ENCODE results near the gene SCYGR3.

The SCYGR3 gene, protein sequence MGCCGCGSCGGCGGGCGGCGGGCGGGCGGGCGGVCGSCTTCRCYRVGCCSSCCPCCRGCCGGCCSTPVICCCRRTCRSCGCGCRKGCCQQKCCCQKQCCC

DNA sequence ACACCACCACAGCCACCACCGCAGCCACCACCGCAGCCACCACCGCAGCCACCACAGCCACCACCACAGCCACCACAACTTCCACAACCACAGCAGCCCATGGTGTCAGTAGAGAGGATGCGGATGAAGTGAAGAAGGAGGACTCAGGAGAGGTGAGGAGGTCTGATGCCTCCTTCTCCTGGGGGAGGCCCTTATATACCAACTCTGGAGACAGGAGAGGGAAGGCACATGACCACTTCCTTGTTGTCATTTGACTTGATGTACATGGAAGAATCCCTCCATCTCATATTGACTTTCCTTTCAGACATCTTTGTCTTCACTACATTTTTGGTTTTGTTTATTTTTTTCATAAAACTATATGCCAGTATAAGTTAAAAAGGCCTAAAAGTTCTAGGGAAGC is at the start of gene SCYGR3:
Gene SCYGR3, minus strand, starts transcription at position 101 of the 400 bp plus-strand sequence. Its CDS starts 0 bp downstream, at position 101.
- DNase-seq = no peak

DNA sequence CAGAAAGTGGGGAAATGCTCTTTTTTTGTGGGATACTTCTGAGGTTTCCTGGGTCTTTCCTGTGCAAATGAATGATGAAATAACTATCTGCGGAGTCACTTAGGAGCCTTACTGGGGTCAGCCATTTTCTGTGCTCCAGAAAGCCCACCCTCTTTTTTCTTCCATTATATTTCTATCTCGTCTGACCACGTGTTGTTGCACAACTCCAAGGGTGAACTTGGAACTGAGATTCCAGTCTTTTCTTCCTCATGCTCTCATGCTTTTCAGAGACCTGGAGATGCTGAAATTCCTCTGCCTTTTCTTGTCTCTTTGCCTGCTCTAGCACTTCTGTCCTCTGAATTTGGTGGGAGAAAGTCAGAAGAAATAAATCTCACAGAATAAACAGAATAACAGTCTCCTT is 47.2 kb upstream of the SCYGR3 start:
- DNase-seq = no peak

DNA sequence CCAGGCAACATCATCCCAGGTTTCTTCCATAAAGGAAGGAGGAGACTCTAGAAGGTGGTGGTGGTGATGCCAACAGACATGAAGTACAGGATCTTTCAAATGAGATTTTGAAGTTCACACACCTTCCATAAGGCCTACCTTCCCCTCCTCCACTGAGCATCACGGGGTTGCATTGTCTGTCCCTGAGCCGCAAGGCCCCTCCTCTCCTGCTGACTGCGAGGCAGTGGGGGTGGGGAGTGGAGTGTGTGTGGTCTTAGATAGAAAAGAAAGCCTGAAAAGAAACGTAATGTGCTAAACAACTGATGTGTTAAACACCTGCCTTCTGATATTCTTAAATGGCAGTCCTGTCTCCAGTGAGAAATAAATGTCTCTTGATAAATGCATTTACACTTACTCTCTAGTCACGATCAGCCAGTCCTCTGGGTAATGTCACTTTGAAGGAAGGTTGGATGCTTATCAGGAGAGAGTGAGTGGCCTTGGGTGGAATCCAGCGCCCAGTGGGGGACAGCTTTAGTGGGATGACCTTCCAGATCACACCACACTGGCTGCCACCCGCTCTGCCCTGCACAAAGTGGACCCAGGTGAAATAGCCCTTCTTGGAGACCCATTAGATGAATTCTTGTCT is 46.5 kb upstream of the SCYGR3 start:
- DNase-seq = no peak

DNA sequence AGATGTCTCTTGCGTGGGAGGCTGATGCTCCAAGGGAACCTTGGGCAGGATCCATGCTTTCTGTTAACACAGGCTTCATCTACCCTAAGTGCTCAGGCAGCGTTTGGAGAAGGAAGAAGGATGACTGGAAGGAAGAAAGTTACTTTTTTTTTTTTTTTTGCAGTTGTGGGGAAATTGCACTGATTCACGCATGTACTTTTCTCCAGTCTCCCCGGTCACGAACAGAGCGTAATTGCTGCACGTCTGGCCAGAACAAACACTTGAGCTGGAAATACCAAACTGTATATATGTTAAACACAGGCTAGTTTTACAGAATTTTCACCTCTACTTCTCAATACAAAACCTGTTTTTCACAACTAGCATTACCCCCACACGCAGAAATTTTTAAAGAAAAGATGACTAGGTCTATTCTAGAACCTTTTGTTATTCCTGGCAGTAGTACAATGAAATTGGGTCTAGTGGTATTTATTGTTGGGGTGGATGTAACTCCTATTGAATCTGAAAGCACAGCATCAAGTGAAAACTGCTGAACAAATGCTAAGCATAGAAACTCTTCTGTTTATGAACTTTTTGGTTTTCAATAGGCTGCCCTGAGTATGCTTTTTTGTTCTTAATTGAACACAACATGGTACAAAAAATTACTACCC is 42.7 kb upstream of the SCYGR3 start:
- no peak for DNase-seq

DNA sequence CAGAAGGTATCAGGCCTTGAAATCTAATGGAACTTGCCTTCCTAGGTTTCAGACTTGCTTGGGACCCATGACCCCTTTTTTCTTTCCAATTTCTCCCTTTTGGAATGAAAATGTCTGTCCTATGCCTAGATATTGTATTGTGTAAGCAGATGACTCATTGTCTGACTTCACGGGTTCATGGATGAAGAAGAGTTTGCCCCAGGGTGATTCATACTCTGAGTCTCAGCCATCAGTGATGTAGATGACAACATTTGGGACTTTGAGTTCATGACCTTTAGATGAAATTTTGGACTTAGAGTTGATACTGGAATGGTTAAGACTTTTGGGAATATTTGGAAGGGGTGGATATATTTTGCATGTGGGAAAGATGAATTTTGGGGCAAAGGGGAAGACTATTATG is 40.8 kb upstream of the SCYGR3 start:
- DNase-seq = peak; percentile 7 to 32

DNA sequence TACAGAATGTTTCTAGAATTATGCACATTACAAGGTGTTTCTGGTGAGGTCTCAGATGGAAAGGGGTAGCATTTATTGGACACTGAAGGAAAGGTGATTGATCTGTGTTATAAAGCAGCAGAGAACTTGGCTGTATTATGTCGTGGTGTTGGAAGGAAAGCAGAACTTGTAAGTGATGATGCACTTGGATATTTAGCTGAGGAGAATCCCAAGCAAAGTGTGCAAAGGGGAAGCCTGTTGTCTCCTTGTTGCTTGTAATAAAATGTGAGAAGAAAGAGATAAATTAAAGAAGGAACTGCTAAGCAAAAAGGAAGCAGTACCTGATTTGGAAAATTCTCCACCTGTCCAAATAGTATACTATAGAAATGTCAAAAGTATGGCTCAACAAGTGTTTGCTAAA is 39.8 kb upstream of the SCYGR3 start:
- DNase-seq = no peak

DNA sequence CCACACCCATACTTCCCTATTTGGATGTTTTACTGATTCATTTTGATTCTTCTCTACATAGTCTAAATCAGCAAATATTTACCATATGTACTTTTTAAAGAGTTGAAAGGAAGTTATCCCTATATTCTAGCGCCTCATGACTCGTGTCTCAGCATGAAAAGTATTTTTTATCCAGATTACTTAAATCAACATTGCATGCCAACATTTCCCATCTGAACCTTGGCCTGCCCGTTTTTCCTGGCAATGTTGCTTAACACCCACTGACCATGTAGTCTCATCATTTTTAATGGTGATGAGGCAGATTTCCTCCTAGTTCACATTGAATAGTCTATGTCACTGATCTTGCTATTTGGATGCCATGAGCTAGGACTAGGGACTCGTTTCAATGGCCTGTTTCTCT is 38.8 kb upstream of the SCYGR3 start:
- no peak for DNase-seq

DNA sequence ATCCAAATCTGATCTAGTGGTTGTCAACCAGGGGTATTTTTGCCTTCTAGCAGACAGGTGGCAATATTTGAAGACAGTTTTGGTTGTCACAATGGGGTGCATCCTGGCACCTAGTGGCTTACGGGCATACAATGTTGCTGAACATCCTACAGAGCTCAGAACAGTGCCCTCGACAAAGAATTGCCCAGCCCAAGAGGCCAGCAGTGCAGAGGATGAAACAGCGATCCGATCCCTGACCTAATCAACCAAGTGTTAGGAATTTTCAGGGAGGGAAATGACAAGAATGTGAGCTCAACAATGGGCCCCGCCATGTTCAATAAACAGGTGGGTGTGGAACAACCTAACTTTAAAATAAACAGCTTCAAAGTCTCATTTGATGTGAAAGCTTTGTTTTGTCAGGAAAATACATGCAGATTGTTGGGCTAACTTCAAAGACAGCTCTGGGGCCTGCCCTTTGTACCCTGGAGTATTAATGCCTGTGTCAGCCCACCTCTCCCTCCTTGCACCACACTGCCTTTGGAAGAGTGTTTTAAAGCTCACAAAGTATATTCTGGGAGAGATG is 29.4 kb upstream of the SCYGR3 start:
- no peak for DNase-seq

DNA sequence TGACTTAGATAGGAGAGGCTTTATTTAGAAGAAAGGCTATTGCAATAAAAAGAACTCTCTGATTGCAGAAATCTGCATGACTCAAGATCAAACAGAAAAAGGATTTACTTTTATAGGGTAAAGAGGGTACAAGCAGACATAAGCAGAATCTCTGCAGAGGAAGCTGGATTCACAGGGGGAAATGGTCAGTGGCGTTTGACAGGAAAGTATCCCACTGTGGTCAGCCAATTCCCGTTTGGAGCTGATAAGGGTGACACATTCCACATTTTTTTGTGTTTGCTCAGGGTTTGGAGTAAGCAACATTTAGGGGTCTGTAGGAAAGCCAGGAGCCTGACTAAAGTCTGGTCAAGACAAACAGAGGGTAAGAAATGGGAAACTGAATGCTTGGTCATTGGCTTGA is 28.0 kb upstream of the SCYGR3 start:
- no peak for DNase-seq

DNA sequence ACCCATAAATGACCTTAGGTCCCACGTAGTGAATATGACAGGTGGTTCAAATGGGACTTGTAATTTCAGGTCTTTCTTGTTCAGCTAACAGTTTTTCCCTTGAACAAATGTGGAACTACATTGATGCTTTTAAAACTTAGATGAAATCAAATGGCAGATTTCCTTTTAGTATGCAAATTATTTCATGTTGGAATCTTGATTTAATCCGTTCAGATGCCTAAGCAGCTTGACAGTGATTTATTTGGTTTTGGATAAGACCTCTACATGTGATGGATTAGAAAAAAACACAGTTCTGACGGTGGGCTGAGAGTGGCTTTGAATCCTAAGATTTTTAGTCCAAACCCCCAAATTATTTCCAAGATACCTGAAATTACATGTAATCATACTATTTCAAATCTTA is 19.6 kb upstream of the SCYGR3 start:
- no peak for DNase-seq

DNA sequence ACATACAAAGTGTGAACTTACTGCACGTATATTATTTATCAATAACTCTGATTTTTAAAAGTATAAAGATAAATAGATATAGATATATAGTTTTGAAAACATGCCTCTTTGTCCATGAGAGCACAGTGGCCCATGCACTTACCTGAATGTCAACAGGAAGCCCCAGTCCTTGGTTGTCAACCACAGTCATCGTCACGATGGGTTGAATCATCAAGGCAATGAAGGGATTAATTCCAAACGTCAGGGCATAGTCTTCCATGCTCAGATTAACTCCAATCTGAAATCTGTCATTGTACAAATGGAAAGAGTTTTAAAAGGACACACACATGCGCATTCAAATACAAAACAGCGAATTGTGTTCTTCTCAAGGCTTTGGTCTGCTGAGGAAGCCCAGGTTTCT is 18.2 kb upstream of the SCYGR3 start:
- no peak for DNase-seq

DNA sequence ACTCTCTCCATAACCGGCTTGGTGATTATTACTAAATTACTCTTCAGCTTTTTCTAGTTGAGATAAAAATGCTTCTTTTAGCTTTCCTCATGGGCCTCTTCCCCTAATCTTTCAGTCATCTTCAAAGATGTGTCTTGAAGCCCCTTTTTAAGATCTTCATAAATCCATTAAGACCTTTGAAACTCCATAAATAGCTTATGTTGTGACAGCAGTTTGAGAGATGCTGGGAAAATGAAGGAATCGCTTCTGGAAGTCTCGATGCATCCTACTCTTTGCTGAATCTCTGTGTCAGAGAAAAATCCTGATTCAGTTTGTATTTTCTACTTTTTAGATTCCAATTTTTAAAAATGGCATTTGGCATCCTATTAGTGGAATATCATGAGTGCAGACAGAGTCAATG is 15.7 kb upstream of the SCYGR3 start:
- no peak for DNase-seq

DNA sequence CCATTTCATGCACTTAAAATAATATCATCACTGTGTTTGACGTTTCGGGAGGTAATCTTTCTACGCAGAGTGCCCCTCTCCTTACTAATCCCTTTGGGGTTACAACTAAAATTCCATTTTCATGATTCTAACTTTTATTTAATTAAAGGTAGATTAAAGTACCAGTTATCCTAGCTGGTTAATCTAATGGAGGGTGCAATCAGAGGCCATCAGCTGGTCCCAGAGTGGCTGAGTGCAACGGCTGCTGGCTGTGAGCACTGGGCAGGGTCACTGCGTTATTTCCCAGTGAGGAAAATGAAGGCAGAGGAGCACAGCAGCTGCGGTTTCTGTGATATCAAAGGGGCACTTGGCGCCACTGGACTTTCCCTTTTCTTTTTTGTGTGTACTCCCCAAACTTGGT is 14.8 kb upstream of the SCYGR3 start:
- no peak for DNase-seq

DNA sequence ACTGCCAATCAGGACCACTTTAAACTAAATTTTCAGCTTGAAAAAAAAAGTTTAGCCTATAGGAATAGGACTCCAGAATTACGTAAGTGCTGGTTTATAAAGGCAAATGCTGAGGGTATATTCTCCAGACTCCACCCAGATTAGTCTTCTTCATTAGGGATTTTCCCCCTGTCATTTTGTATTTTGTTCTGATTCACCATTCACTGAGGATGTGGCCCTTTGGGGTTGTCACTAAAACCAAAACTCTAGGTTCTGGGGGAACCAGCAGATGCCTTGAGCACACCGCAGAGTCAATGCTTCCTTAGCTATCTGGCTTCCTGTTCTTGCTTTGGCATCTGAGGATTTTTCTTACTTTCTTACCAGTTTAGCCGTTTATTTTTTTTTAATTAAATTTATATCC is 13.1 kb upstream of the SCYGR3 start:
- DNase-seq = no peak

DNA sequence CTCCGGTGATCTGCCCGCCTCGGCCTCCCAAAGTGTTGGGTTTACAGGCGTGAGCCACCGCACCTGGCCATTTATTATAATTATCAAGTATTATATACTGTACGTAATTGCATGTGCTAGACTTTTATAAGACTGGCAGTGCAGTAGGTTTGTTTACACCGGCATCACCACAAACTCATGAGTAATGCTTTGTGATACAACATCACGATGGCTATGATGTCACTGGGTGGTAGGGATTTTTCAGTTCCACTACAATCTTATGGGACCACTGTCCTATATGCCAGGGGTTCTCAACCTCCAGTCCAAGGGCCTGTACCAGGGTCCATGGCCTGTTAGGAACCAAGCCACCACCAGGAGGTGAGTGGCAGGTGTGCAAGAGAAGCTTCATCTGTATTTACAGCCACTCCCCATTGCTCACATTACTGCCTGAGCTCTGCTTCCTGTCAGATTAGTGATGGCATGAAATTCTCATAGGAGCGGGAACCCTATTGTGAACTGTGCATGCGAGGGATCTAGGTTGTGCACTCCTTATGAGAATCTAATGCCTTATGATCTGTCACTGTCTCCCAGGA is 12.0 kb upstream of the SCYGR3 start:
- no peak for DNase-seq

DNA sequence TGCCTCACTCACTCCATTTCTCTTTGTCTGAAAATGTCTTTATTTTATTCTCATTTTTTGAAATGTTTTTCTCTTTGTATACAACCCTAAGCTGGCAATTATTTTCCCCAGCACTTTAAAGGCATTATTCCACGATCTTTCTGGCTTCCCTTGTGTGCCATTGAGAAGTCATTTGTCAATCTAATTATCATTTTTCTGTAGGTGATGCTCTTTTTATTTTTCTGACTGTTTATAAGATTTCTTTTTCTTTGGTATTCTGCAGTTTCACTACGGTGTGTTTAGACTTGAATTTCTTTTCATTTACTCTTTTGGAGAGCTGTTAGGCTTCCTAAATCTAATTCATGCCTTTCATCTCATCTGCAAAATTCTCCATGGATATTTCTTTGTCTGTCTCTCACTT is 10.8 kb upstream of the SCYGR3 start:
- DNase-seq = no peak

DNA sequence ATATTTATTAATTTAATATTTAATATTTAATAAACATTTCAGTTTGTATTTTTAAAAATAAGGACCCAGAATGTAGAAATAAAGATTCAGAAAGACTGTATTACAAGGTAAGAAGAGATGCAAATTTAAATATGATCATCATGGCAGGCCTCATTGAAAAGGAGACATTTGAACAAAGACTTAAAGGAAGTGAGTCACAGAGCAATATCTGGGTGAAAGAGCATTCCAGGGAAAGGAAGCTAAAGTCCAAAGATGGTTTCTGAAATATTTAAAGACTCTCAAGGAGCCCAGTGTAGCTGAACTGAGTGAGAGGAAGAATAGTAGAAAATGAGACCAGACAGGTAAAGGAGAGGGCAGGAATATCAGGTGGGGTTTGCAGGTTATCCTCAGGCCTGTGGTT is 8.6 kb upstream of the SCYGR3 start:
- peak; percentile 6 to 21 for DNase-seq

DNA sequence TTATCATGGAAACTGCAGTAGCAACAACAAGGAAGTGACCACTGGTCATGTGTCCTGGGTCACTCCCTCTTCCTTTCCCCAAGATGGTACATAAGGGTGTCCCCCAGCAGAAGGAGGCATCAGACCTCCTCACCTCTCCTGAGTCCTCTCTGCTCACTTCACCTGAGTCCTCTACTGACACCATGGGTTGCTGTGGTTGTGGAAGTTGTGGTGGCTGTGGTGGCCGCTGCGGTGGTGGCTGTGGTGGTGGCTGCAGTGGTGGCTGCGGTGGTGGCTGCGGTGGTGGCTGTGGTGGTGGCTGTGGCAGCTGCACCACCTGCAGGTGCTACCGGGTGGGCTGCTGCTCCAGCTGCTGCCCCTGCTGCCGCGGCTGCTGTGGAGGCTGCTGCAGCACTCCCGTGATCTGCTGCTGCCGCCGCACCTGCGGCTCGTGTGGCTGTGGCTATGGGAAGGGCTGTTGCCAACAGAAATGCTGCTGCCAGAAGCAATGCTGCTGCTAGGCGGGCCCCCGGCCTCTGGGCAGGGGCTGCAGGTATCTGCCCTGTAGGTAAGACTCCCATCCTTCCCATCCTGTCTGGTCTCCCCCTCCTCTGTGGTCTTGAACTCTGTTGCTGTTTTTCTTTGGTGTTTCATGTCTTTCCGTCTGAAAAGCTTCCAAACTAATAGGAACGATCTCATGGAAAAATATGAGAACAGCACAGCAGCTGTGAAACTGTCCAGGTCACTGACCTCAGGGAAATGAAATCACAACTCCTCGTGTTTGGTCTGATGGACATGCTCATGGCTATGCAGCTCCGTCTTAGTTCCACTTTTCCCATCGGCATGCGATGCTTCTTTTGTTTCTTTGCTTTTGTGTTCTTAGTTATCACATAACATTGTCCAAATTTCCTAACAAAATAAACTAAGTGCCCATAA is 2.9 kb upstream of the SCYGR3 start, which contains the start of gene SCYGR4:
Gene SCYGR4, plus strand, starts transcription at position 183 of the 915 bp plus-strand sequence. Its CDS starts 0 bp downstream, at position 183.
- DNase-seq = no peak

DNA sequence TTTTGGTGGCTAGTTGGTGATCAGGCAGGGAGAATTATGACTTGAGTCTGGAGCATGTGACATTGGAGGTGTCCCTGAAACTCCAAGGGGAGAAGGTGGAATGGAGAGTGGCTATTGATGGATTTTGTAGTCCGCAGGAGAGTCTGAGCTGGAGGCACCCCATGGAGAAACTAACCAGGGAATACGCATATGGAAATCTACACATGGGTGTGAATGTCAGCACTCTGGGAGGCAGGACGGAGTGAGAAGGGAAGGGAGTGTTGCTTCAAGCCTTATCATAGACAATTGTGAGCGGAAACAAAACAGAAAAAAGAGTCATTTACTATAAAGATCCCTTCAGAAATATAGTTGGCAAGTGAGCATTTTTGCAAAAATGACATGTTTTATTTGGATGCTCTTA is 2.0 kb upstream of the SCYGR3 start:
- no peak for DNase-seq

DNA sequence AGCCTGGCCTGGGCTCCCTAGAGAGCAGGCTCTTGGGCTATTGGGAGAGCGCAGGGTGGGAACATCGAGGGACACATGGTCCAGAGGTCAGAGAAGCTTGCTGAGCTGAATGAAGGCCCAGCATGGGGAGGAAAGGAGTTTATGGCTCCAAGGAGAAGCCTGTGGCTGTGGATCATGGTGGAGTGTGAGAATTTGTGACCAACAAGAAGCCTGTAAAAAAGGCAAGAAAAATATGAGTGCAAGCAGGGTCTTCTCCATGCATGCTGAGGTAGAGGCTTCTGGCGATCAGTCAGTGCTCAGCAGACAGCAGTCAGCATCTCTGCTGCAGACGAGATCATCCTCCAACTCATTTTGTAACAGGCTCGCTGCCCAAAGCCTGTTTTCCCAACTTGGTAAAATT is 1.3 kb upstream of the SCYGR3 start:
- DNase-seq = no peak

DNA sequence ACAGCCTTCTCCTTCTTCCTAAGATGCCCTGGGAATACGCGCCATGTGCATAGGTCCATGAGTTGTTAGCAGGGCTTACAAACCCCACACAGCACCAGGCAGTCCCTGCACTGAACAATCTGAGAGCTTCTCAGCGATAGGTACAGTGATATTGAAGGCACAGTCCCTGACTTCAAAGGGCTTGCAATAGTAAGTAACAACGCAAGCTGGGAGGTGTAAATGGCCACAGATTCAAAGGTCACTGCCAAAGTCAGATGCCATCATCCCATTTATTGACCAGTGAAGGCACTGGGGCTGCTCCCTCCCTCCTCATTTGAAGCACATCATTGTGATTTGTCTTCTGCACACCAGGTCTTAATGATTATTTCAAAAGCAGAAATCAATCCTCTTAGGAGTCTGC is 541 bp upstream of the SCYGR3 start:
- DNase-seq = no peak

DNA sequence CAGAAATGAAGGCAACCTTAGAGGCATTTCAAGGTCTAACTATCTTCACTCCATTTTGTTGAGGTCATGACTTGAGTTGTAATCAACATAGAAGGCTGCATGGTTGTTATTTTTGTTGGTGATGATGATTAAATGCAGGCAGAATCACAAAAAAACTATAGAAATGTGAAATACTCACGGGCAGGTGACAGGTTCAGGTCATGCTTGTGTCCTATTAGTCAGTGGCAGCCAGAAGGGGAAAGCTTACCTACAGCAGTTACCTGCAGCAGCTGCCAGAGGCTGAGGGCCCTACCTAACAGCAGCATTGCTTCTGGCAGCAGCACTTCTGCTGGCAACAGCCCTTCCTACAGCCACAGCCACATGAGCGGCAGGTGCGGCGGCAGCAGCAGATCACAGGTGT is 394 bp downstream of the SCYGR3 start:
- no peak for DNase-seq

DNA sequence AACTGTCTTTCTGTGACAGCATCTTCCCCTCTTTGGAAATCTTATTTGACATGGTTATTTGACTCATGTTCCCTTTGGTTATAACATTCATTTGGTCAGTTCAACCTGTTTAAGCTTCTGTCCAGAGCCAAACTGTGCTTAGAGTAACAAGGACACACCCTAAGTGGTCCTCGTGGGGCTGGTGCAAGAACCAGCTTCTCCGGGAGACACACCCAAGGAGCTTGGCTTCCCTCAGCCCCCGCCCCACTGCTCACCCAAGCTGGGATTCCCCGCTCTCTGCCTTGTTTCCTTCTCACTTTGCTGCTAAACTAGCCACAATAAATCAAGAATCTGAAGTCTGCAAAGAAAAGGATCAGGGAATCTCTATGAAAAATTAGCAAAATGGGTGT is 1.4 kb downstream of the SCYGR3 start:
- DNase-seq = no peak

All from SW 1271 (cell line).